ENCODE measurements around the gene NECTIN4.

- TF ChIP-seq EZH2 (IDR thresholded peaks at IDR 0.05): no peak
- TF ChIP-seq POLR2AphosphoS5 (IDR thresholded peaks at IDR 0.05; ENCODE audit: borderline replicate concordance, low read depth, low read length): no peak
Measured at GRCh38 chr1:161130266-161130665, 40.9 kb upstream of the NECTIN4 start.
